IMR-90 (cell line): Measurements from ENCODE around the gene THEM5. TPM values are rescaled to one million over a fixed set of nuclear protein-coding genes. Genes with fewer than 3 reads are reported as not detected.

Experiments used
- ATAC-seq: fragments of 200-7000 bp; cut with Tn5 transposase; 2 replicates; pipeline ENCODE4 v1.9.1; 2020; ENCODE audit warnings: low read depth, mild to moderate bottlenecking, moderate library complexity
- BruUV-seq: library from RNA; stranded (reverse); fragments of 400-500 nt; replicated peaks from 2 replicates; lab custom pipeline; 2021; lab: Mats Ljungman, UMichigan
- CTCF ChIA-PET: fragments of 300-600 bp; formaldehyde crosslinking; extraction: SDS; loops from one replicate; lab custom pipeline; 2021; ENCODE audit warnings: antibody characterized with exemption; lab: Yijun Ruan, JAX
- POLR2A ChIA-PET: fragments of 300-600 bp; sonication (Branson Sonifier 250); formaldehyde crosslinking; loops from one replicate; lab custom pipeline; 2022; ENCODE audit warnings: antibody characterized with exemption; ENCODE audit not compliant: unreplicated experiment; lab: Charles Lee
- DNase-seq: peaks from one replicate; pipeline ENCODE4 v3.0.0; 2013
- H2AFZ ChIP-seq: replicated peaks from 2 replicates; pipeline ENCODE3; 2013; ENCODE audit warnings: low read length, mild to moderate bottlenecking; ENCODE audit not compliant: poor library complexity
- H2AK5ac ChIP-seq: 2 replicates; pipeline ENCODE4 v1.6.1; 2013; ENCODE audit warnings: low read depth, low read length, inconsistent platforms
- H2AK9ac ChIP-seq: replicated peaks from 2 replicates; pipeline ENCODE3; 2013; ENCODE audit warnings: mild to moderate bottlenecking, low read depth, low read length, moderate library complexity; ENCODE audit not compliant: poor library complexity
- H2BK120ac ChIP-seq: 2 replicates; pipeline ENCODE4 v1.6.1; 2013; ENCODE audit warnings: low read depth, low read length, inconsistent platforms
- H2BK15ac ChIP-seq: 3 replicates; pipeline ENCODE4 v1.6.1; 2013; ENCODE audit warnings: low read depth, low read length, inconsistent platforms
- H2BK20ac ChIP-seq: 2 replicates; pipeline ENCODE4 v1.6.1; 2013; ENCODE audit warnings: low read depth, mild to moderate bottlenecking, inconsistent platforms, low read length, moderate library complexity
- H2BK5ac ChIP-seq: 2 replicates; pipeline ENCODE4 v1.6.1; 2013; ENCODE audit warnings: mild to moderate bottlenecking, low read depth, low read length, inconsistent platforms; ENCODE audit not compliant: poor library complexity, severe bottlenecking
- H3K14ac ChIP-seq: replicated peaks from 2 replicates; pipeline ENCODE4 v1.6.1; 2013; ENCODE audit warnings: low read depth, low read length, inconsistent platforms
- H3K18ac ChIP-seq: 2 replicates; pipeline ENCODE4 v1.6.1; 2013; ENCODE audit warnings: low read depth, low read length, control low read depth
- H3K23ac ChIP-seq: 2 replicates; pipeline ENCODE4 v1.6.1; 2013; ENCODE audit warnings: low read depth, low read length, inconsistent platforms
- H3K27ac ChIP-seq: 2 replicates; pipeline ENCODE4 v1.5.1; 2013; ENCODE audit warnings: mild to moderate bottlenecking, control low read depth, low read length; ENCODE audit not compliant: insufficient read depth
- H3K27me3 ChIP-seq: 2 replicates; pipeline ENCODE4 v1.6.1; 2013; ENCODE audit warnings: low read length; ENCODE audit not compliant: control insufficient read depth, insufficient read depth
- H3K36me3 ChIP-seq: 2 replicates; pipeline ENCODE4 v1.6.1; 2013; ENCODE audit warnings: low read length, mixed read lengths; ENCODE audit not compliant: control insufficient read depth, insufficient read depth
- H3K4ac ChIP-seq: 2 replicates; pipeline ENCODE4 v1.6.1; 2013; ENCODE audit warnings: low read depth, low read length, inconsistent platforms
- H3K4me1 ChIP-seq: 2 replicates; pipeline ENCODE4 v1.6.1; 2013; ENCODE audit warnings: low read length, mixed read lengths; ENCODE audit not compliant: control insufficient read depth, insufficient read depth
- H3K4me2 ChIP-seq: 2 replicates; pipeline ENCODE4 v1.6.1; 2013; ENCODE audit warnings: low read depth, mild to moderate bottlenecking, control low read depth, low read length, moderate library complexity
- H3K4me3 ChIP-seq: 2 replicates; pipeline ENCODE4 v1.5.1; 2013; ENCODE audit warnings: low read depth, mild to moderate bottlenecking, control low read depth, low read length, moderate library complexity; ENCODE audit not compliant: insufficient read depth
- H3K56ac ChIP-seq: 2 replicates; pipeline ENCODE4 v1.6.1; 2013; ENCODE audit warnings: low read length, inconsistent platforms; ENCODE audit not compliant: insufficient read depth; ENCODE audit errors: extremely low read depth
- H3K79me1 ChIP-seq, 2 experiments: 2 replicates each; pipeline ENCODE4 v1.6.1; 2013; ENCODE audit warnings: low read length in 2 of 2, inconsistent platforms in 1 of 2, low read depth in 1 of 2
- H3K9ac ChIP-seq: 2 replicates; pipeline ENCODE4 v1.6.1; 2013; ENCODE audit warnings: low read depth, low read length, control low read depth
- H3K9me1 ChIP-seq: 2 replicates; pipeline ENCODE4 v1.6.1; 2013; ENCODE audit warnings: low read length, inconsistent platforms; ENCODE audit not compliant: insufficient read depth
- H3K9me3 ChIP-seq: 2 replicates; pipeline ENCODE4 v1.6.1; 2013; ENCODE audit warnings: low read length; ENCODE audit not compliant: control insufficient read depth, insufficient read depth
- H4K20me1 ChIP-seq: 2 replicates; pipeline ENCODE4 v1.6.1; 2013; ENCODE audit warnings: low read length, inconsistent platforms; ENCODE audit not compliant: insufficient read depth
- H4K5ac ChIP-seq: 2 replicates; pipeline ENCODE4 v1.6.1; 2013; ENCODE audit warnings: mild to moderate bottlenecking, low read depth, low read length, control low read depth
- H4K8ac ChIP-seq, 2 experiments: 2 replicates each; pipeline ENCODE4 v1.6.1; 2013; ENCODE audit warnings: low read depth in 2 of 2, low read length in 2 of 2, control low read depth in 1 of 2, inconsistent platforms in 1 of 2
- H4K91ac ChIP-seq: 2 replicates; pipeline ENCODE4 v1.6.1; 2013; ENCODE audit warnings: low read depth, low read length, inconsistent platforms; ENCODE audit not compliant: insufficient read depth
- BHLHE40 ChIP-seq: fragments of 150-350 bp; IDR thresholded peaks from 2 replicates; pipeline ENCODE4 v1.6.1; 2016; ENCODE audit warnings: mild to moderate bottlenecking, low read depth, low read length
- CEBPB ChIP-seq: IDR thresholded peaks from 2 replicates; pipeline ENCODE4 v1.6.1; 2012; ENCODE audit warnings: low read depth, low read length, improper control_type of control experiment
- CHD1 ChIP-seq: IDR thresholded peaks from 2 replicates; pipeline ENCODE4 v1.6.1; 2012; ENCODE audit warnings: low read depth, low read length, improper control_type of control experiment
- ELK1 ChIP-seq: fragments of 150-350 bp; IDR thresholded peaks from 2 replicates; pipeline ENCODE4 v1.6.1; 2016; ENCODE audit warnings: low read depth, mild to moderate bottlenecking, low read length, moderate library complexity, borderline replicate concordance
- FOS ChIP-seq: fragments of 150-350 bp; IDR thresholded peaks from 2 replicates; pipeline ENCODE4 v1.6.1; 2016; ENCODE audit warnings: low read depth, low read length
- MAFK ChIP-seq: IDR thresholded peaks from 2 replicates; pipeline ENCODE4 v1.6.1; 2012; ENCODE audit warnings: low read depth, low read length, improper control_type of control experiment
- MAZ ChIP-seq: IDR thresholded peaks from 2 replicates; pipeline ENCODE4 v1.6.1; 2012; ENCODE audit warnings: low read depth, mild to moderate bottlenecking, low read length, improper control_type of control experiment, moderate library complexity, borderline replicate concordance
- MXI1 ChIP-seq: IDR thresholded peaks from 2 replicates; pipeline ENCODE4 v1.6.1; 2012; ENCODE audit warnings: low read depth, mild to moderate bottlenecking, low read length, moderate library complexity, borderline replicate concordance
- NFE2L2 ChIP-seq: fragments of 150-350 bp; IDR thresholded peaks from 2 replicates; pipeline ENCODE4 v1.6.1; 2016; ENCODE audit warnings: low read depth, mild to moderate bottlenecking, low read length
- POLR2A ChIP-seq: IDR thresholded peaks from 2 replicates; pipeline ENCODE4 v1.6.1; 2012; ENCODE audit warnings: mild to moderate bottlenecking, low read depth, low read length
- RAD21 ChIP-seq: IDR thresholded peaks from 2 replicates; pipeline ENCODE4 v1.6.1; 2012; ENCODE audit warnings: low read length, improper control_type of control experiment
- RCOR1 ChIP-seq: IDR thresholded peaks from 2 replicates; pipeline ENCODE4 v1.6.1; 2012; ENCODE audit warnings: mild to moderate bottlenecking, low read length, improper control_type of control experiment; ENCODE audit not compliant: insufficient replicate concordance
- RFX5 ChIP-seq: IDR thresholded peaks from 2 replicates; pipeline ENCODE4 v1.8.0; 2012; ENCODE audit warnings: low read depth, mild to moderate bottlenecking, low read length, moderate library complexity
- SMC3 ChIP-seq: fragments of 150-350 bp; IDR thresholded peaks from 2 replicates; pipeline ENCODE4 v1.6.1; 2016; ENCODE audit warnings: low read depth, mild to moderate bottlenecking, antibody characterized with exemption, low read length, moderate library complexity
- dilution Hi-C: fragments of 300-500 bp; cut with HindIII; formaldehyde crosslinking; loops from one replicate; pipeline ENCODE4 v1.14.3; 2018; ENCODE audit warnings: low sequenced_read_pairs; ENCODE audit not compliant: unreplicated experiment
- in situ Hi-C: fragments of 300-500 bp; cut with MboI; formaldehyde crosslinking; loops from 3 replicates; pipeline ENCODE4 v1.14.3; 2019; ENCODE audit warnings: low sequenced_read_pairs, inconsistent platforms, mixed read lengths
- intact Hi-C: fragments of 100-400 bp; cut with micrococcal nuclease; formaldehyde crosslinking; loops from 2 replicates; pipeline ENCODE4 v1.10.0; 2022
- polyA plus RNA-seq, 3 experiments: library from polyadenylated mRNA; depleted of rRNA; stranded (reverse); fragments of >200 nt; gene quantifications; 2 replicates each; pipeline ENCODE4 v1.2.3, GENCODE V29; 2012; ENCODE audit warnings: low replicate concordance in 1 of 3
- total RNA-seq: library from RNA; depleted of rRNA; stranded (reverse); fragments of >200 nt; gene quantifications from 2 replicates; pipeline ENCODE4 v1.2.3, GENCODE V29; 2012
- TF ChIP-seq, protein P1 (sequence below): fragments of 150-350 bp; IDR thresholded peaks from 2 replicates; pipeline ENCODE4 v1.6.1; 2017; ENCODE audit warnings: mild to moderate bottlenecking, antibody characterized with exemption, low read length, low read depth

The THEM5 gene
- total and polyA plus RNA-seq, 2 of the 4 experiments (the other 2 are of a cell fraction) = not detected

- H4K20me1 ChIP-seq = no peaks in the 10 kb centered on the region
- no peak overlapping the region for H3K23ac ChIP-seq
- CTCF ChIA-PET = no interaction called here
These were observed 50.3 kb downstream of the THEM5 start for GRCh38 chr1:151803164-151803563.

More at GRCh38 chr1:151803164-151803563, 50.3 kb downstream of the THEM5 start:
- BruUV-seq = no TSS peak
- Histone ChIP-seq H3K4ac (no peak overlapping the region), H2AFZ (no peak overlapping the region), H4K91ac (no peak overlapping the region), H3K14ac (no peak overlapping the region), H4K8ac (no peak overlapping the region), H2BK20ac (no peak overlapping the region), H3K4me2 (no peak overlapping the region), H3K9ac (no peak overlapping the region), H2BK15ac (no peak overlapping the region), H3K4me3 (no peak overlapping the region), H3K56ac (no peak overlapping the region), H3K79me1 (no peaks in the 10 kb centered on the region), H3K27ac (no peak overlapping the region), H3K9me3 (no peaks in the 10 kb centered on the region), H3K18ac (no peak overlapping the region), H3K9me1 (no peaks in the 10 kb centered on the region), H3K36me3 (no peaks in the 10 kb centered on the region), H3K4me1 (no peaks in the 10 kb centered on the region), H2BK5ac (no peak overlapping the region), H4K5ac (no peak overlapping the region), H2AK5ac (no peak overlapping the region), H3K27me3 (peaks cover 87% of the 10 kb centered on the region), H2BK120ac (no peak overlapping the region), H2AK9ac (no peak overlapping the region)
- intact Hi-C loops = no loop called here
- in situ Hi-C loops = no loop called here
- POLR2A ChIA-PET = no interaction called here
- TF ChIP-seq CHD1 (no peak), FOS (no peak), ELK1 (no peak), MAFK (no peak), NFE2L2 (no peak), MAZ (no peak), RAD21 (no peak), CEBPB (no peak), RFX5 (no peak), SMC3 (no peak), BHLHE40 (no peak), MXI1 (no peak), RCOR1 (no peak), POLR2A (no peak)
- TF ChIP-seq, protein P1, sequence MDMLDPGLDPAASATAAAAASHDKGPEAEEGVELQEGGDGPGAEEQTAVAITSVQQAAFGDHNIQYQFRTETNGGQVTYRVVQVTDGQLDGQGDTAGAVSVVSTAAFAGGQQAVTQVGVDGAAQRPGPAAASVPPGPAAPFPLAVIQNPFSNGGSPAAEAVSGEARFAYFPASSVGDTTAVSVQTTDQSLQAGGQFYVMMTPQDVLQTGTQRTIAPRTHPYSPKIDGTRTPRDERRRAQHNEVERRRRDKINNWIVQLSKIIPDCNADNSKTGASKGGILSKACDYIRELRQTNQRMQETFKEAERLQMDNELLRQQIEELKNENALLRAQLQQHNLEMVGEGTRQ = no peak
- dilution Hi-C loops = no loop called here
- DNase-seq (no peak), ATAC-seq (no peak)
